IMR-90 (cell line): ENCODE results near the gene WDR37. TPM values are rescaled to one million over a fixed set of nuclear protein-coding genes. Genes with fewer than 3 reads are reported as not detected.

Source experiments
- ATAC-seq: fragments of 200-7000 bp; cut with Tn5 transposase; 2 replicates; pipeline ENCODE4 v1.9.1; 2020; ENCODE audit warnings: low read depth, mild to moderate bottlenecking, moderate library complexity
- BruUV-seq: library from RNA; stranded (reverse); fragments of 400-500 nt; replicated peaks from 2 replicates; lab custom pipeline; 2021; lab: Mats Ljungman, UMichigan
- CTCF ChIA-PET: fragments of 300-600 bp; formaldehyde crosslinking; extraction: SDS; loops from one replicate; lab custom pipeline; 2021; ENCODE audit warnings: antibody characterized with exemption; lab: Yijun Ruan, JAX
- POLR2A ChIA-PET: fragments of 300-600 bp; sonication (Branson Sonifier 250); formaldehyde crosslinking; loops from one replicate; lab custom pipeline; 2022; ENCODE audit warnings: antibody characterized with exemption; ENCODE audit not compliant: unreplicated experiment; lab: Charles Lee
- DNase-seq: peaks from one replicate; pipeline ENCODE4 v3.0.0; 2013
- H2AFZ ChIP-seq: replicated peaks from 2 replicates; pipeline ENCODE3; 2013; ENCODE audit warnings: low read length, mild to moderate bottlenecking; ENCODE audit not compliant: poor library complexity
- H2AK5ac ChIP-seq: 2 replicates; pipeline ENCODE4 v1.6.1; 2013; ENCODE audit warnings: low read depth, low read length, inconsistent platforms
- H2AK9ac ChIP-seq: replicated peaks from 2 replicates; pipeline ENCODE3; 2013; ENCODE audit warnings: mild to moderate bottlenecking, low read depth, low read length, moderate library complexity; ENCODE audit not compliant: poor library complexity
- H2BK120ac ChIP-seq: 2 replicates; pipeline ENCODE4 v1.6.1; 2013; ENCODE audit warnings: low read depth, low read length, inconsistent platforms
- H2BK15ac ChIP-seq: 3 replicates; pipeline ENCODE4 v1.6.1; 2013; ENCODE audit warnings: low read depth, low read length, inconsistent platforms
- H2BK20ac ChIP-seq: 2 replicates; pipeline ENCODE4 v1.6.1; 2013; ENCODE audit warnings: low read depth, mild to moderate bottlenecking, inconsistent platforms, low read length, moderate library complexity
- H2BK5ac ChIP-seq: 2 replicates; pipeline ENCODE4 v1.6.1; 2013; ENCODE audit warnings: mild to moderate bottlenecking, low read depth, low read length, inconsistent platforms; ENCODE audit not compliant: poor library complexity, severe bottlenecking
- H3K14ac ChIP-seq: replicated peaks from 2 replicates; pipeline ENCODE4 v1.6.1; 2013; ENCODE audit warnings: low read depth, low read length, inconsistent platforms
- H3K18ac ChIP-seq: 2 replicates; pipeline ENCODE4 v1.6.1; 2013; ENCODE audit warnings: low read depth, low read length, control low read depth
- H3K23ac ChIP-seq: 2 replicates; pipeline ENCODE4 v1.6.1; 2013; ENCODE audit warnings: low read depth, low read length, inconsistent platforms
- H3K27ac ChIP-seq: 2 replicates; pipeline ENCODE4 v1.5.1; 2013; ENCODE audit warnings: mild to moderate bottlenecking, control low read depth, low read length; ENCODE audit not compliant: insufficient read depth
- H3K27me3 ChIP-seq: 2 replicates; pipeline ENCODE4 v1.6.1; 2013; ENCODE audit warnings: low read length; ENCODE audit not compliant: control insufficient read depth, insufficient read depth
- H3K36me3 ChIP-seq: 2 replicates; pipeline ENCODE4 v1.6.1; 2013; ENCODE audit warnings: low read length, mixed read lengths; ENCODE audit not compliant: control insufficient read depth, insufficient read depth
- H3K4ac ChIP-seq: 2 replicates; pipeline ENCODE4 v1.6.1; 2013; ENCODE audit warnings: low read depth, low read length, inconsistent platforms
- H3K4me1 ChIP-seq: 2 replicates; pipeline ENCODE4 v1.6.1; 2013; ENCODE audit warnings: low read length, mixed read lengths; ENCODE audit not compliant: control insufficient read depth, insufficient read depth
- H3K4me2 ChIP-seq: 2 replicates; pipeline ENCODE4 v1.6.1; 2013; ENCODE audit warnings: low read depth, mild to moderate bottlenecking, control low read depth, low read length, moderate library complexity
- H3K4me3 ChIP-seq: 2 replicates; pipeline ENCODE4 v1.5.1; 2013; ENCODE audit warnings: low read depth, mild to moderate bottlenecking, control low read depth, low read length, moderate library complexity; ENCODE audit not compliant: insufficient read depth
- H3K56ac ChIP-seq: 2 replicates; pipeline ENCODE4 v1.6.1; 2013; ENCODE audit warnings: low read length, inconsistent platforms; ENCODE audit not compliant: insufficient read depth; ENCODE audit errors: extremely low read depth
- H3K79me1 ChIP-seq, 2 experiments: 2 replicates each; pipeline ENCODE4 v1.6.1; 2013; ENCODE audit warnings: low read length in 2 of 2, inconsistent platforms in 1 of 2, low read depth in 1 of 2
- H3K9ac ChIP-seq: 2 replicates; pipeline ENCODE4 v1.6.1; 2013; ENCODE audit warnings: low read depth, low read length, control low read depth
- H3K9me1 ChIP-seq: 2 replicates; pipeline ENCODE4 v1.6.1; 2013; ENCODE audit warnings: low read length, inconsistent platforms; ENCODE audit not compliant: insufficient read depth
- H3K9me3 ChIP-seq: 2 replicates; pipeline ENCODE4 v1.6.1; 2013; ENCODE audit warnings: low read length; ENCODE audit not compliant: control insufficient read depth, insufficient read depth
- H4K20me1 ChIP-seq: 2 replicates; pipeline ENCODE4 v1.6.1; 2013; ENCODE audit warnings: low read length, inconsistent platforms; ENCODE audit not compliant: insufficient read depth
- H4K5ac ChIP-seq: 2 replicates; pipeline ENCODE4 v1.6.1; 2013; ENCODE audit warnings: mild to moderate bottlenecking, low read depth, low read length, control low read depth
- H4K8ac ChIP-seq, 2 experiments: 2 replicates each; pipeline ENCODE4 v1.6.1; 2013; ENCODE audit warnings: low read depth in 2 of 2, low read length in 2 of 2, control low read depth in 1 of 2, inconsistent platforms in 1 of 2
- H4K91ac ChIP-seq: 2 replicates; pipeline ENCODE4 v1.6.1; 2013; ENCODE audit warnings: low read depth, low read length, inconsistent platforms; ENCODE audit not compliant: insufficient read depth
- BHLHE40 ChIP-seq: fragments of 150-350 bp; IDR thresholded peaks from 2 replicates; pipeline ENCODE4 v1.6.1; 2016; ENCODE audit warnings: mild to moderate bottlenecking, low read depth, low read length
- CEBPB ChIP-seq: IDR thresholded peaks from 2 replicates; pipeline ENCODE4 v1.6.1; 2012; ENCODE audit warnings: low read depth, low read length, improper control_type of control experiment
- CHD1 ChIP-seq: IDR thresholded peaks from 2 replicates; pipeline ENCODE4 v1.6.1; 2012; ENCODE audit warnings: low read depth, low read length, improper control_type of control experiment
- FOS ChIP-seq: fragments of 150-350 bp; IDR thresholded peaks from 2 replicates; pipeline ENCODE4 v1.6.1; 2016; ENCODE audit warnings: low read depth, low read length
- MAFK ChIP-seq: IDR thresholded peaks from 2 replicates; pipeline ENCODE4 v1.6.1; 2012; ENCODE audit warnings: low read depth, low read length, improper control_type of control experiment
- MAZ ChIP-seq: IDR thresholded peaks from 2 replicates; pipeline ENCODE4 v1.6.1; 2012; ENCODE audit warnings: low read depth, mild to moderate bottlenecking, low read length, improper control_type of control experiment, moderate library complexity, borderline replicate concordance
- NFE2L2 ChIP-seq: fragments of 150-350 bp; IDR thresholded peaks from 2 replicates; pipeline ENCODE4 v1.6.1; 2016; ENCODE audit warnings: low read depth, mild to moderate bottlenecking, low read length
- POLR2A ChIP-seq: IDR thresholded peaks from 2 replicates; pipeline ENCODE4 v1.6.1; 2012; ENCODE audit warnings: mild to moderate bottlenecking, low read depth, low read length
- RAD21 ChIP-seq: IDR thresholded peaks from 2 replicates; pipeline ENCODE4 v1.6.1; 2012; ENCODE audit warnings: low read length, improper control_type of control experiment
- RCOR1 ChIP-seq: IDR thresholded peaks from 2 replicates; pipeline ENCODE4 v1.6.1; 2012; ENCODE audit warnings: mild to moderate bottlenecking, low read length, improper control_type of control experiment; ENCODE audit not compliant: insufficient replicate concordance
- RFX5 ChIP-seq: IDR thresholded peaks from 2 replicates; pipeline ENCODE4 v1.8.0; 2012; ENCODE audit warnings: low read depth, mild to moderate bottlenecking, low read length, moderate library complexity
- SMC3 ChIP-seq: fragments of 150-350 bp; IDR thresholded peaks from 2 replicates; pipeline ENCODE4 v1.6.1; 2016; ENCODE audit warnings: low read depth, mild to moderate bottlenecking, antibody characterized with exemption, low read length, moderate library complexity
- WGBS, 2 experiments: methylation state at CpG; one replicate each; pipeline versions ENCODE4 v1.1.5 to v1.1.7; 2013; ENCODE audit warnings: missing lambda C conversion rate in 2 of 2; ENCODE audit not compliant: insufficient read length in 1 of 2; ENCODE audit errors: extremely low coverage in 2 of 2; 5-methylcytosine and 5-hydroxymethylcytosine counted together
- dilution Hi-C: fragments of 300-500 bp; cut with HindIII; formaldehyde crosslinking; loops from one replicate; pipeline ENCODE4 v1.14.3; 2018; ENCODE audit warnings: low sequenced_read_pairs; ENCODE audit not compliant: unreplicated experiment
- in situ Hi-C: fragments of 300-500 bp; cut with MboI; formaldehyde crosslinking; loops from 3 replicates; pipeline ENCODE4 v1.14.3; 2019; ENCODE audit warnings: low sequenced_read_pairs, inconsistent platforms, mixed read lengths
- intact Hi-C: fragments of 100-400 bp; cut with micrococcal nuclease; formaldehyde crosslinking; loops from 2 replicates; pipeline ENCODE4 v1.10.0; 2022
- polyA plus RNA-seq, 3 experiments: library from polyadenylated mRNA; depleted of rRNA; stranded (reverse); fragments of >200 nt; gene quantifications; 2 replicates each; pipeline ENCODE4 v1.2.3, GENCODE V29; 2012; ENCODE audit warnings: low replicate concordance in 1 of 3
- total RNA-seq: library from RNA; depleted of rRNA; stranded (reverse); fragments of >200 nt; gene quantifications from 2 replicates; pipeline ENCODE4 v1.2.3, GENCODE V29; 2012
- TF ChIP-seq, protein P1 (sequence below): fragments of 150-350 bp; IDR thresholded peaks from 2 replicates; pipeline ENCODE4 v1.6.1; 2016; ENCODE audit warnings: low read depth, mild to moderate bottlenecking, low read length, moderate library complexity, borderline replicate concordance
- TF ChIP-seq, protein P2 (sequence below): fragments of 150-350 bp; IDR thresholded peaks from 2 replicates; pipeline ENCODE4 v1.6.1; 2017; ENCODE audit warnings: mild to moderate bottlenecking, antibody characterized with exemption, low read length, low read depth
- TF ChIP-seq, protein P3 (sequence below): conservative IDR thresholded peaks from 2 replicates; pipeline ENCODE4 v1.5.1; 2012; ENCODE audit warnings: mild to moderate bottlenecking, low read depth, low read length, improper control_type of control experiment

WDR37 gene
- total and polyA plus RNA-seq, 2 of the 4 experiments (the other 2 are of a cell fraction), result 12.7 to 14.5 TPM

DNA sequence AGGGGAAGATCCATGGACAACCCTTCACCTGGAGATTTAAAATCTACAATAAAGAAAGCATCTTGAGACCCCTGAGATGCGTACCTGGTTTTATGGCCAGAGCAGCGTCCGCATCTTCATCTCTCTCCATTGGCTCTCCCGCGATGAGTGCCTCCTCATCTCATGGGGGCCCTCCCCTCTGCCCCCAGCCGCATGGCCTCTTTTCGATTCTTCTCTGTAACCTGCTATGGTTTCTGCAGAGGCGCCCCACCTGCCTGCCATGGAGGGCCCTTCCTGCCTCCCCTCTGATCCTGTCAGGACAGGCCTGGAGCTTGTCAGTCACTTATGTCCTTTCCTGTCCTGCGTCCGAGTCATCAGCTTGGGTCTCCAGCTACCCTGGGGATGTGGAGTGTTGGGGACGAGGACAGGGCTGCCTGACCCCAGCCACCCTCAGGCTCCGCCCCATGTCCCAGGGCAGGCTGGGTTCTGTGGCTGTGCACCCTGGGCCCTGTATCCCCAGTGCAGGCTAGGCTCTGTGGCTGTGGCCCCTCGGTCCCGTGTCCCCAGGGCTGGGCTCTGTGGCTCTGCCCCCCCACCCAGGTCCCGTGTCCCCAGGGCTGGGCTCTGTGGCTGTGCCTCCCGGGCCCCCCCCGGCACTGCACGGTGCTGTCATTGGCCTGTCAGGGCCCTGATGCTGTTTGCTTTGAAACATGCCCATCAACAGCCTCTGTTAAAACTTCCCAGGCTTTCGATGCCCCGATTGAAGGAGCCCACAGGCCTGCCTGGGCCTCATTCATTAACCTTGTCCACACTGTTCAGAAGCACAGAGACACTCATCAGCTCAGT, 99.8 kb downstream of the WDR37 start:
- Histone ChIP-seq H3K18ac (no peak overlapping the region), H3K36me3 (no peaks in the 10 kb centered on the region), H3K23ac (no peak overlapping the region), H4K5ac (no peak overlapping the region), H2BK20ac (no peak overlapping the region), H3K14ac (no peak overlapping the region), H3K4me1 (no peaks in the 10 kb centered on the region), H2BK120ac (no peak overlapping the region), H2AK9ac (no peak overlapping the region), H4K8ac (no peak overlapping the region), H3K4ac (no peak overlapping the region), H4K91ac (no peak overlapping the region), H3K9ac (no peak overlapping the region), H3K27me3 (peaks cover 5% of the 10 kb centered on the region; the same call in 1 of the 2 replicates), H3K79me1 (no peaks in the 10 kb centered on the region), H3K4me3 (no peak overlapping the region), H2AFZ (no peak overlapping the region), H3K9me1 (no peaks in the 10 kb centered on the region), H3K27ac (no peak overlapping the region), H3K4me2 (no peak overlapping the region), H3K56ac (no peak overlapping the region), H4K20me1 (no peaks in the 10 kb centered on the region), H2BK15ac (no peak overlapping the region), H2AK5ac (no peak overlapping the region), H3K9me3 (no peaks in the 10 kb centered on the region; the same call in 1 of the 2 replicates), H2BK5ac (no peak overlapping the region)
- POLR2A ChIA-PET, result no interaction called here
- WGBS, 2 experiments, result 74% methylated on average over 7 of the region's 20 CpGs; no CpG with 5 or more reads in 1 of the 2 experiments
- intact Hi-C loops (no loop called here), in situ Hi-C loops (no loop called here), dilution Hi-C loops (no loop called here)
- ATAC-seq, result no peak
- DNase-seq, result no peak
- no TSS peak for BruUV-seq
- CTCF ChIA-PET, result no interaction called here
- TF ChIP-seq BHLHE40 (no peak), MAFK (no peak), MAZ (no peak), FOS (no peak), CEBPB (no peak), RAD21 (no peak), NFE2L2 (no peak), CHD1 (no peak), RCOR1 (no peak), SMC3 (no peak), RFX5 (no peak), POLR2A (no peak)
- TF ChIP-seq, protein P1, sequence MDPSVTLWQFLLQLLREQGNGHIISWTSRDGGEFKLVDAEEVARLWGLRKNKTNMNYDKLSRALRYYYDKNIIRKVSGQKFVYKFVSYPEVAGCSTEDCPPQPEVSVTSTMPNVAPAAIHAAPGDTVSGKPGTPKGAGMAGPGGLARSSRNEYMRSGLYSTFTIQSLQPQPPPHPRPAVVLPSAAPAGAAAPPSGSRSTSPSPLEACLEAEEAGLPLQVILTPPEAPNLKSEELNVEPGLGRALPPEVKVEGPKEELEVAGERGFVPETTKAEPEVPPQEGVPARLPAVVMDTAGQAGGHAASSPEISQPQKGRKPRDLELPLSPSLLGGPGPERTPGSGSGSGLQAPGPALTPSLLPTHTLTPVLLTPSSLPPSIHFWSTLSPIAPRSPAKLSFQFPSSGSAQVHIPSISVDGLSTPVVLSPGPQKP, result no peak
- TF ChIP-seq, protein P2, sequence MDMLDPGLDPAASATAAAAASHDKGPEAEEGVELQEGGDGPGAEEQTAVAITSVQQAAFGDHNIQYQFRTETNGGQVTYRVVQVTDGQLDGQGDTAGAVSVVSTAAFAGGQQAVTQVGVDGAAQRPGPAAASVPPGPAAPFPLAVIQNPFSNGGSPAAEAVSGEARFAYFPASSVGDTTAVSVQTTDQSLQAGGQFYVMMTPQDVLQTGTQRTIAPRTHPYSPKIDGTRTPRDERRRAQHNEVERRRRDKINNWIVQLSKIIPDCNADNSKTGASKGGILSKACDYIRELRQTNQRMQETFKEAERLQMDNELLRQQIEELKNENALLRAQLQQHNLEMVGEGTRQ, result no peak
- TF ChIP-seq, protein P3, sequence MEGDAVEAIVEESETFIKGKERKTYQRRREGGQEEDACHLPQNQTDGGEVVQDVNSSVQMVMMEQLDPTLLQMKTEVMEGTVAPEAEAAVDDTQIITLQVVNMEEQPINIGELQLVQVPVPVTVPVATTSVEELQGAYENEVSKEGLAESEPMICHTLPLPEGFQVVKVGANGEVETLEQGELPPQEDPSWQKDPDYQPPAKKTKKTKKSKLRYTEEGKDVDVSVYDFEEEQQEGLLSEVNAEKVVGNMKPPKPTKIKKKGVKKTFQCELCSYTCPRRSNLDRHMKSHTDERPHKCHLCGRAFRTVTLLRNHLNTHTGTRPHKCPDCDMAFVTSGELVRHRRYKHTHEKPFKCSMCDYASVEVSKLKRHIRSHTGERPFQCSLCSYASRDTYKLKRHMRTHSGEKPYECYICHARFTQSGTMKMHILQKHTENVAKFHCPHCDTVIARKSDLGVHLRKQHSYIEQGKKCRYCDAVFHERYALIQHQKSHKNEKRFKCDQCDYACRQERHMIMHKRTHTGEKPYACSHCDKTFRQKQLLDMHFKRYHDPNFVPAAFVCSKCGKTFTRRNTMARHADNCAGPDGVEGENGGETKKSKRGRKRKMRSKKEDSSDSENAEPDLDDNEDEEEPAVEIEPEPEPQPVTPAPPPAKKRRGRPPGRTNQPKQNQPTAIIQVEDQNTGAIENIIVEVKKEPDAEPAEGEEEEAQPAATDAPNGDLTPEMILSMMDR, result no peak
